ENCODE data around the gene PARD6A.

PARD6A gene

DNA sequence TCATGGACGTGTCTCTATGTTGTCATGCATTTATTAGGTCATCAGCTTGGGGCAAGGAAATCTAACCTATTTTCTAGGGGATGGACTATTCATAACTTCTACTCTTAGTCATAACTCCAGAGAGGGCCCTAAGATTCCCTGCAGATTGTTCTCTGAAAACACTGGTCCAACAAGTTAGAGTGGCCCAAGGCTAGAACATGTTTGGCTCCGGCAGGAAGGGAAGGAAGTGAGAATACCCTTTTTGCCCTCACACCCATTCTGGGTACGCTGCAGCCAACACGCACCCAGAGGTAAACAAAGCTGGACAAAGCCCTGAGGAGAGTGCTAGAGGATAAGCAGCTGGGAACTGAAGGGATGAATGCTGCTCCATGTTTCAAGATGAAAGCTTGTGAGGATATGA, 15.8 kb downstream of the PARD6A start:
- DNase-seq (ENCODE audit: low read depth) = no peak
- TF ChIP-seq, protein P1, sequence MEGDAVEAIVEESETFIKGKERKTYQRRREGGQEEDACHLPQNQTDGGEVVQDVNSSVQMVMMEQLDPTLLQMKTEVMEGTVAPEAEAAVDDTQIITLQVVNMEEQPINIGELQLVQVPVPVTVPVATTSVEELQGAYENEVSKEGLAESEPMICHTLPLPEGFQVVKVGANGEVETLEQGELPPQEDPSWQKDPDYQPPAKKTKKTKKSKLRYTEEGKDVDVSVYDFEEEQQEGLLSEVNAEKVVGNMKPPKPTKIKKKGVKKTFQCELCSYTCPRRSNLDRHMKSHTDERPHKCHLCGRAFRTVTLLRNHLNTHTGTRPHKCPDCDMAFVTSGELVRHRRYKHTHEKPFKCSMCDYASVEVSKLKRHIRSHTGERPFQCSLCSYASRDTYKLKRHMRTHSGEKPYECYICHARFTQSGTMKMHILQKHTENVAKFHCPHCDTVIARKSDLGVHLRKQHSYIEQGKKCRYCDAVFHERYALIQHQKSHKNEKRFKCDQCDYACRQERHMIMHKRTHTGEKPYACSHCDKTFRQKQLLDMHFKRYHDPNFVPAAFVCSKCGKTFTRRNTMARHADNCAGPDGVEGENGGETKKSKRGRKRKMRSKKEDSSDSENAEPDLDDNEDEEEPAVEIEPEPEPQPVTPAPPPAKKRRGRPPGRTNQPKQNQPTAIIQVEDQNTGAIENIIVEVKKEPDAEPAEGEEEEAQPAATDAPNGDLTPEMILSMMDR (conservative IDR thresholded peaks at IDR 0.05; ENCODE audit: control insufficient read depth, insufficient read depth, low read depth, low read length) = no peak
- H3K4me3 ChIP-seq (ENCODE audit: control insufficient read depth, low read depth, low read length) = no peak overlapping the region

GRCh38 chr16:67676939-67677338, 16.2 kb downstream of the PARD6A start:
- H3K4me3 ChIP-seq (ENCODE audit: control insufficient read depth, low read depth, low read length) = no peak overlapping the region
- no peak for DNase-seq (ENCODE audit: low read depth)
- TF ChIP-seq, protein P1 (conservative IDR thresholded peaks at IDR 0.05; ENCODE audit: control insufficient read depth, insufficient read depth, low read depth, low read length) = no peak

GRCh38 chr16:67677712-67678111, 17.0 kb downstream of the PARD6A start:
- no peak for DNase-seq (ENCODE audit: low read depth)
- no peak overlapping the region for H3K4me3 ChIP-seq (ENCODE audit: control insufficient read depth, low read depth, low read length)
- TF ChIP-seq, protein P1 (conservative IDR thresholded peaks at IDR 0.05; ENCODE audit: control insufficient read depth, insufficient read depth, low read depth, low read length) = no peak

GRCh38 chr16:67678354-67679023, 17.7 kb downstream of the PARD6A start:
- DNase-seq (ENCODE audit: low read depth) = no peak
- TF ChIP-seq, protein P1 (conservative IDR thresholded peaks at IDR 0.05; ENCODE audit: control insufficient read depth, insufficient read depth, low read depth, low read length) = no peak
- H3K4me3 ChIP-seq (ENCODE audit: control insufficient read depth, low read depth, low read length) = no peak overlapping the region

- TF ChIP-seq, protein P1 (conservative IDR thresholded peaks at IDR 0.05; ENCODE audit: control insufficient read depth, insufficient read depth, low read depth, low read length) = no peak
Observed at GRCh38 chr16:67679935-67680897, 19.5 kb downstream of the PARD6A start.

DNA sequence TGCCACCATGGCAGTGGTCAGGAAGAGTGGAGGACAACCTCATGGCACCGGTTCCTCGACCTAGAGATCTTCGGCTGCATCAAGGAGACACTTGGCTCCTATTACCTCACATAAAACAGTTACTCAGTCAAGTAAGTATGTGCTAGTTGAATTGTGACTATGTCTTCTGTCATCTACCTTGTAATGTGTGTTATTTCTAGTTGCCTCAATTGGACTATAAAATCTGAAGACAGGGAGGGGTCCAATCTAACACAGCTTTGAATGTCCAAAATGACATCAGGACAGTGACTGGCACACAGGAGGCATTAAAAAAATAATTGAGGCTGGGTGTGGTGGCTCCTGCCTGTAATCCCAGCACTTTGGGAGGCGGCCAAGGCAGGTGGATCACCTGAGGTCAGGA, 23.0 kb downstream of the PARD6A start:
- no peak overlapping the region for H3K4me3 ChIP-seq (ENCODE audit: control insufficient read depth, low read depth, low read length)
- no peak for DNase-seq (ENCODE audit: low read depth)
- TF ChIP-seq, protein P1 (conservative IDR thresholded peaks at IDR 0.05; ENCODE audit: control insufficient read depth, insufficient read depth, low read depth, low read length) = no peak

More at GRCh38 chr16:67679935-67680897, 19.5 kb downstream of the PARD6A start:
- H3K4me3 ChIP-seq (ENCODE audit: control insufficient read depth, low read depth, low read length) = no peak overlapping the region
- no peak for DNase-seq (ENCODE audit: low read depth)

Data from fibroblast of mammary gland (primary cell).